Left lung (tissue), 10 donors: ENCODE measurements around the gene TCP11. TPM values are rescaled to one million over a fixed set of nuclear protein-coding genes. Genes with fewer than 3 reads are reported as not detected.

Experiments used
- ATAC-seq: fragments of 200-7000 bp; cut with Tn5 transposase; one replicate; pipeline ENCODE4 v1.9.1; 2020; ENCODE audit warnings: moderate library complexity
- DNase-seq, 4 donors: peaks; one replicate each; pipeline ENCODE4 v3.0.0-alpha.2; 2013 to 2020
- H3K27ac ChIP-seq, 2 donors: fragments of 200-600 bp; sonication (generic) in 1 of 2; one replicate each; pipeline versions ENCODE4 v1.5.0 to v1.8.0; 2020 to 2021
- H3K27me3 ChIP-seq, 2 donors: fragments of 200-600 bp; sonication (generic) in 1 of 2; one replicate each; pipeline versions ENCODE4 v1.5.0 to v1.8.0; 2020 to 2021
- H3K36me3 ChIP-seq, 2 donors: fragments of 200-600 bp; sonication (generic) in 1 of 2; one replicate each; pipeline versions ENCODE4 v1.5.0 to v1.8.0; 2020 to 2021
- H3K4me1 ChIP-seq, 2 donors: fragments of 200-600 bp; one replicate each; pipeline ENCODE4 v1.8.0; 2021
- H3K4me3 ChIP-seq, 2 donors: fragments of 200-600 bp; sonication (generic) in 1 of 2; one replicate each; pipeline versions ENCODE4 v1.5.0 to v1.8.0; 2020 to 2021; ENCODE audit warnings: mild to moderate bottlenecking in 1 of 2
- H3K9me3 ChIP-seq, 2 donors: fragments of 200-600 bp; sonication (generic) in 1 of 2; one replicate each; pipeline versions ENCODE4 v1.5.0 to v1.8.0; 2020 to 2021
- CTCF ChIP-seq, 2 donors: fragments of 200-600 bp; sonication (generic) in 1 of 2; IDR thresholded peaks; one replicate each; pipeline versions ENCODE4 v1.5.0 to v1.8.0; 2021; ENCODE audit warnings: antibody characterized with exemption in 2 of 2
- intact Hi-C, 2 donors: fragments of 100-400 bp; cut with DNase I; formaldehyde crosslinking; loops; one replicate each; pipeline versions ENCODE4 v1.11.2 to v1.14.2; 2022
- polyA plus RNA-seq, 6 donors: library from polyadenylated mRNA; unstranded; fragments of 120-200 nt; gene quantifications; one replicate each; pipeline ENCODE4 v1.2.1, GENCODE V29; 2013; ENCODE audit not compliant: insufficient read length in 6 of 6
- total RNA-seq, 2 donors: library from RNA; stranded (reverse); fragmentation: NEBNext Ultra II Directional; extraction: Animal tissue kit (Norgen Biotek cat#: 25700); gene quantifications; one replicate each; pipeline ENCODE4 v1.2.1, GENCODE V29; 2021
- donor health status: DM: no; HTN: yes; CAD: no.
- donor health status: DM: no; HTN: no; CAD: no.

Gene TCP11
- total and polyA plus RNA-seq, 8 donors, result 0.35 to 1.6 (median 0.69) TPM; not detected in 1

DNA sequence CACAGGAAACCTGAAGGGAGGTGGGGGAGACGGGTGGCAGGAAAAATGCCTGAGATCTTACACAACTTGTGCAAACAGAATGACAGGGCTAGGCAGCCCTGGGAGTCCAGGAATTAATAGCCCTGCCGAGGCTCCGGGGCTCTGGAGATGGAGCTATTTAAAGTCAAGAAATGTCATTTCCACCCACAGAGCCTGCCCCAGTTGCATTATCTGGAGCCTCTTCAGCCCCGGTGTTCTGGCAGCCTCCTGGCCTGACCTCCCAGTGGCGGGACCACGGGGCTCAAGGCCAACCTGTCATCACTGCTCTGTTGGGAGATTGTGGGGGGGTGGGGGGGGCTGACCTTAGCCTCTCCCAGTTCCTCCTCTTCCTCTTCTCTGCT, 44.2 kb upstream of the TCP11 start:
- intact Hi-C loops, result no loop called here
- ATAC-seq (peak; percentile 67), DNase-seq (peak in 1 of 4 donors; percentile 59)
- H3K36me3 ChIP-seq, result no peaks in the 10 kb centered on the region
- TF ChIP-seq CTCF (IDR thresholded peaks at IDR 0.05), result no peak
- H3K27me3 ChIP-seq, result peaks cover 0 to 11% of the 10 kb centered on the region in 2 donors
- no peaks in the 10 kb centered on the region for H3K9me3 ChIP-seq
- H3K4me1 ChIP-seq, result peaks cover 5 to 17% of the 10 kb centered on the region in 2 donors
- no peak overlapping the region for H3K4me3 ChIP-seq
- peak overlapping the region; percentile 2 to 69 for H3K27ac ChIP-seq

GRCh38 chr6:35184580-35185301, 43.6 kb upstream of the TCP11 start:
- H3K4me1 ChIP-seq, result peaks cover 6 to 17% of the 10 kb centered on the region in 2 donors
- no peaks in the 10 kb centered on the region for H3K36me3 ChIP-seq
- peaks cover 0 to 11% of the 10 kb centered on the region in 2 donors for H3K27me3 ChIP-seq
- H3K27ac ChIP-seq, result peak overlapping the region in 1 of 2 donors; percentile 2
- ATAC-seq, result no peak
- H3K9me3 ChIP-seq, result no peaks in the 10 kb centered on the region
- no peak overlapping the region for H3K4me3 ChIP-seq
- no peak for DNase-seq
- intact Hi-C loops, result no loop called here
- TF ChIP-seq CTCF (IDR thresholded peaks at IDR 0.05), result no peak

- no peak for ATAC-seq
- intact Hi-C loops, result no loop called here
- H3K27me3 ChIP-seq, result peaks cover 0 to 11% of the 10 kb centered on the region in 2 donors
- H3K27ac ChIP-seq, result no peak overlapping the region
- peaks cover 9 to 17% of the 10 kb centered on the region in 2 donors for H3K4me1 ChIP-seq
- no peak overlapping the region for H3K4me3 ChIP-seq
- no peak for TF ChIP-seq CTCF (IDR thresholded peaks at IDR 0.05)
- DNase-seq, result no peak
- no peaks in the 10 kb centered on the region for H3K36me3 ChIP-seq
- no peaks in the 10 kb centered on the region for H3K9me3 ChIP-seq
Observed at GRCh38 chr6:35183935-35184334, 42.8 kb upstream of the TCP11 start.

DNA sequence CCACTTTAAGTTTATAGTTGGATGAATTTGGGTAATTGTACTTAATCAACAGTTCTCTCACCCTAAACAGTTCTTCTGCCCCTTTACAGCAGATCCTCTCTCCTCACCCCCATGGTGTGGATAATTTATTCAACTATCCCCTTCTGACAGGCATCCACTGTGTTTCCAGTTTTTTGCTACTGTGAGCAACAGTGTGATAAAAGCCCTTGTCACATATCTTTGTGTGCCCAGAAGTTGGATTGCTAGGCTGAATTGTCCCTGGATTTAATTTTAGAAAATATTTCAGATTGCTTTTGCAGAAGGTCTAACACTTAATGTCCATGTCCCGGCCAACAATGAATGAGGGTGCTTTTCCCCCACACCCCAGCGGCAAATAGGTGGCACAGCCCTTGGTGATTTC, 42.1 kb upstream of the TCP11 start:
- H3K27ac ChIP-seq, result no peak overlapping the region
- H3K4me3 ChIP-seq, result no peak overlapping the region
- DNase-seq (no peak), ATAC-seq (no peak)
- H3K27me3 ChIP-seq, result peaks cover 0 to 11% of the 10 kb centered on the region in 2 donors
- peaks cover 9 to 17% of the 10 kb centered on the region in 2 donors for H3K4me1 ChIP-seq
- H3K36me3 ChIP-seq, result no peaks in the 10 kb centered on the region
- no peaks in the 10 kb centered on the region for H3K9me3 ChIP-seq
- intact Hi-C loops, result no loop called here
- TF ChIP-seq CTCF (IDR thresholded peaks at IDR 0.05), result no peak

DNA sequence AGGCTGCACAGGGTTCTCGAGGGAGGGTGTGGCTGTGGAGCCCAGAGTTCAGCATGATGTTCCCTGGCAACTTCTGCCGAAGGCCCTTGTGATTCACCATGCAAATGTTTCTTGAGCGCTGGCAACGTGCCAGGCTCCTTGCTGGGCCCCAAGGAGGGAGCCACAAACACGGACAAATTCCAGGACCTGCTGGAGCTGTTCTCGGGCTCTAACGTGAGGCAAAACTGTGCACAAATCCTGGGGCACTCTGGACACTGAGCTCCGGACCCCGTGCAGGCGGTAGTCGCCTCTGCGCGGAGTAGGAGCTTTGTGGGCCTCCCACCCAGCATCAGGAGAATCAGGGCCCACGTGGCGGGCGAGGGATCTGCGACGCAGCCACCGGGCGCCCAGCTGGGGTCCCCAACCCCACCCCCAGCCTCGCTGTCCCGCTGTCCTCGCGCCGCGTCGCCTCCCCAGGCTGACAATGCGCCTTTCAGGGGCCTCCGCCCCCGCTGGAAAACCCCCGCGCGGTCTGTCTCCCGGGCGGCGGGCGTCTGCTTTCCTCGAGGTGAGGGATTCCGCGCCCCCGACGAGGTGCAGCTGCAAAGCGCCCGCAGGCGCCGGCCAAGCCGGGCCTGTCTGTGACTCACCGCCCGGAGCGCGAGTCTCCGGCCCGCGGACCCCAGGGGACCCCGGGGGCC, 40.9 kb upstream of the TCP11 start:
- Histone ChIP-seq H3K27me3 (peaks cover 0 to 11% of the 10 kb centered on the region in 2 donors), H3K4me3 (no peak overlapping the region), H3K9me3 (no peaks in the 10 kb centered on the region), H3K36me3 (no peaks in the 10 kb centered on the region), H3K27ac (peak overlapping the region; percentile 37 to 45), H3K4me1 (peaks cover 9 to 17% of the 10 kb centered on the region in 2 donors)
- peak; percentile 61 for ATAC-seq
- peak in 3 of 4 donors; percentile 52 to 82 (median 76) for DNase-seq
- no peak for TF ChIP-seq CTCF (IDR thresholded peaks at IDR 0.05)
- intact Hi-C loops, result no loop called here
